ENCODE results near the gene SPATA6. TPM values are rescaled to one million over a fixed set of nuclear protein-coding genes. Genes with fewer than 3 reads are reported as not detected.

The SPATA6 gene
- total and polyA plus RNA-seq, 2 of the 13 experiments (the other 11 are each of a cell fraction or from before 2014, with no cell fraction given) = 0.81 to 3.3 TPM

DNA sequence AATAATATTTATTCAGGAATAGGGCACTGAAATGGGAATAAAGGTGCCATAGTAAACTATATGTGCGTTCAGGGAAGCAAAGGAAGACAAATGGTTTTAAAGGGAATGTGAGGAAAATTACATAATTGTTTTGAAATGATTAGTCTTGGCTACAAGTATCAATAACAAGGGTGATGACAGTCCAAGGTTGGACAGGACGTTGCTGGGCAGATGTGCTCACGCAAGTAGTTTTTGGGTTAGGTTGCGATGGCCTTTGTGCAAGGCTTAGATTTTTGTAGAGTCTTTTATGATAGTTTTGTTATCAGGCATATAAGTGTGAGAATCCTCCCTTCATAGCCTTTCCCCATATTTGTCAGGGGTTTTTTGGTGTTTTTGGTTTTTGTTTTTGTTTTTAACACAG, 57.0 kb downstream of the SPATA6 start (continued):
- TF ChIP-seq, protein P1, sequence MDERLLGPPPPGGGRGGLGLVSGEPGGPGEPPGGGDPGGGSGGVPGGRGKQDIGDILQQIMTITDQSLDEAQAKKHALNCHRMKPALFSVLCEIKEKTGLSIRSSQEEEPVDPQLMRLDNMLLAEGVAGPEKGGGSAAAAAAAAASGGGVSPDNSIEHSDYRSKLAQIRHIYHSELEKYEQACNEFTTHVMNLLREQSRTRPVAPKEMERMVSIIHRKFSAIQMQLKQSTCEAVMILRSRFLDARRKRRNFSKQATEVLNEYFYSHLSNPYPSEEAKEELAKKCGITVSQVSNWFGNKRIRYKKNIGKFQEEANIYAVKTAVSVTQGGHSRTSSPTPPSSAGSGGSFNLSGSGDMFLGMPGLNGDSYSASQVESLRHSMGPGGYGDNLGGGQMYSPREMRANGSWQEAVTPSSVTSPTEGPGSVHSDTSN (CRISPR knock-in tag; IDR thresholded peaks at IDR 0.05) = no peak

DNA sequence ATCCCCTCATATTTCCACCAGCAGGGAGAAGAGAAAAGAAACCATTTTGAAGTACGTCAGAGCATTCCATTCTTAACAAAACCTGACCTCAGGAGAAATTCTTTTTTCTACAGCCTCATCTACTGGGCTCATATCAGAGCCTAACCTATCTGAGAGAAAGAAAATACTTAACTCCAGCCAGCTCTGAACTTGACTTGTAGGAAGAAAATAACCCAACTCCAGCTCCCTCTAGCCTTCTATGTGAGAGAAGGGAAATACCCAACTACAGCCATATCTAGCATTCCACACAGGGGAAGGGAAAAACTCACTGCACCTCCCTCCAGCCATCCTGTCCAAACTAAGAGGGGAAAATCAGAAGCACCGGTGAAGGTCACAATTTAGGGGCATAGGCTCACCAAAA, 57.7 kb downstream of the SPATA6 start:
- intact Hi-C loops (cut with micrococcal nuclease; ENCODE audit: unreplicated experiment) = no loop called here
- no peak for FAIRE-seq
- TF ChIP-seq GPN1 (CRISPR knock-in tag; IDR thresholded peaks at IDR 0.05; ENCODE audit: borderline replicate concordance) = no peak
- no peak for TF ChIP-seq U2AF1 (optimal IDR thresholded peaks at IDR 0.05; ENCODE audit: low read depth, low read length)
- TF ChIP-seq, protein P2, sequence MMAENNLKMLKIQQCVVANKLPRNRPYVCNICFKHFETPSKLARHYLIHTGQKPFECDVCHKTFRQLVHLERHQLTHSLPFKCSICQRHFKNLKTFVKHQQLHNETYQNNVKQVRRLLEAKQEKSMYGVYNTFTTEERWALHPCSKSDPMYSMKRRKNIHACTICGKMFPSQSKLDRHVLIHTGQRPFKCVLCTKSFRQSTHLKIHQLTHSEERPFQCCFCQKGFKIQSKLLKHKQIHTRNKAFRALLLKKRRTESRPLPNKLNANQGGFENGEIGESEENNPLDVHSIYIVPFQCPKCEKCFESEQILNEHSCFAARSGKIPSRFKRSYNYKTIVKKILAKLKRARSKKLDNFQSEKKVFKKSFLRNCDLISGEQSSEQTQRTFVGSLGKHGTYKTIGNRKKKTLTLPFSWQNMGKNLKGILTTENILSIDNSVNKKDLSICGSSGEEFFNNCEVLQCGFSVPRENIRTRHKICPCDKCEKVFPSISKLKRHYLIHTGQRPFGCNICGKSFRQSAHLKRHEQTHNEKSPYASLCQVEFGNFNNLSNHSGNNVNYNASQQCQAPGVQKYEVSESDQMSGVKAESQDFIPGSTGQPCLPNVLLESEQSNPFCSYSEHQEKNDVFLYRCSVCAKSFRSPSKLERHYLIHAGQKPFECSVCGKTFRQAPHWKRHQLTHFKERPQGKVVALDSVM (CRISPR knock-in tag; IDR thresholded peaks at IDR 0.05) = no peak
- no peak for TF ChIP-seq TEAD2 (CRISPR knock-in tag; IDR thresholded peaks at IDR 0.05)
- no peak for TF ChIP-seq ZNF841 (CRISPR knock-in tag; IDR thresholded peaks at IDR 0.05; ENCODE audit: borderline replicate concordance)
- TF ChIP-seq, protein P3, sequence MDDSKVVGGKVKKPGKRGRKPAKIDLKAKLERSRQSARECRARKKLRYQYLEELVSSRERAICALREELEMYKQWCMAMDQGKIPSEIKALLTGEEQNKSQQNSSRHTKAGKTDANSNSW (CRISPR knock-in tag; IDR thresholded peaks at IDR 0.05; ENCODE audit: borderline replicate concordance) = no peak
- TF ChIP-seq SP1 (IDR thresholded peaks at IDR 0.05) = no peak
- TF ChIP-seq SP1 (CRISPR knock-in tag; IDR thresholded peaks at IDR 0.05) = no peak
- TF ChIP-seq, protein P1 (CRISPR knock-in tag; IDR thresholded peaks at IDR 0.05) = no peak
- no peak for TF ChIP-seq ERF (CRISPR knock-in tag; IDR thresholded peaks at IDR 0.05)
- TF ChIP-seq, protein P4, sequence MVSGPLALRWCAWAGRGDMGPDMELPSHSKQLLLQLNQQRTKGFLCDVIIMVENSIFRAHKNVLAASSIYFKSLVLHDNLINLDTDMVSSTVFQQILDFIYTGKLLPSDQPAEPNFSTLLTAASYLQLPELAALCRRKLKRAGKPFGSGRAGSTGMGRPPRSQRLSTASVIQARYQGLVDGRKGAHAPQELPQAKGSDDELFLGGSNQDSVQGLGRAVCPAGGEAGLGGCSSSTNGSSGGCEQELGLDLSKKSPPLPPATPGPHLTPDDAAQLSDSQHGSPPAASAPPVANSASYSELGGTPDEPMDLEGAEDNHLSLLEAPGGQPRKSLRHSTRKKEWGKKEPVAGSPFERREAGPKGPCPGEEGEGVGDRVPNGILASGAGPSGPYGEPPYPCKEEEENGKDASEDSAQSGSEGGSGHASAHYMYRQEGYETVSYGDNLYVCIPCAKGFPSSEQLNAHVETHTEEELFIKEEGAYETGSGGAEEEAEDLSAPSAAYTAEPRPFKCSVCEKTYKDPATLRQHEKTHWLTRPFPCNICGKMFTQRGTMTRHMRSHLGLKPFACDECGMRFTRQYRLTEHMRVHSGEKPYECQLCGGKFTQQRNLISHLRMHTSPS (CRISPR knock-in tag; IDR thresholded peaks at IDR 0.05; ENCODE audit: low read depth) = no peak
- TF ChIP-seq, protein P5, sequence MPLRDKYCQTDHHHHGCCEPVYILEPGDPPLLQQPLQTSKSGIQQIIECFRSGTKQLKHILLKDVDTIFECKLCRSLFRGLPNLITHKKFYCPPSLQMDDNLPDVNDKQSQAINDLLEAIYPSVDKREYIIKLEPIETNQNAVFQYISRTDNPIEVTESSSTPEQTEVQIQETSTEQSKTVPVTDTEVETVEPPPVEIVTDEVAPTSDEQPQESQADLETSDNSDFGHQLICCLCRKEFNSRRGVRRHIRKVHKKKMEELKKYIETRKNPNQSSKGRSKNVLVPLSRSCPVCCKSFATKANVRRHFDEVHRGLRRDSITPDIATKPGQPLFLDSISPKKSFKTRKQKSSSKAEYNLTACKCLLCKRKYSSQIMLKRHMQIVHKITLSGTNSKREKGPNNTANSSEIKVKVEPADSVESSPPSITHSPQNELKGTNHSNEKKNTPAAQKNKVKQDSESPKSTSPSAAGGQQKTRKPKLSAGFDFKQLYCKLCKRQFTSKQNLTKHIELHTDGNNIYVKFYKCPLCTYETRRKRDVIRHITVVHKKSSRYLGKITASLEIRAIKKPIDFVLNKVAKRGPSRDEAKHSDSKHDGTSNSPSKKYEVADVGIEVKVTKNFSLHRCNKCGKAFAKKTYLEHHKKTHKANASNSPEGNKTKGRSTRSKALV (CRISPR knock-in tag; IDR thresholded peaks at IDR 0.05) = no peak
- no peak for TF ChIP-seq ZNF124 (CRISPR knock-in tag; IDR thresholded peaks at IDR 0.05)
- TF ChIP-seq MIXL1 (CRISPR knock-in tag; IDR thresholded peaks at IDR 0.05) = no peak
- TF ChIP-seq, protein P6, sequence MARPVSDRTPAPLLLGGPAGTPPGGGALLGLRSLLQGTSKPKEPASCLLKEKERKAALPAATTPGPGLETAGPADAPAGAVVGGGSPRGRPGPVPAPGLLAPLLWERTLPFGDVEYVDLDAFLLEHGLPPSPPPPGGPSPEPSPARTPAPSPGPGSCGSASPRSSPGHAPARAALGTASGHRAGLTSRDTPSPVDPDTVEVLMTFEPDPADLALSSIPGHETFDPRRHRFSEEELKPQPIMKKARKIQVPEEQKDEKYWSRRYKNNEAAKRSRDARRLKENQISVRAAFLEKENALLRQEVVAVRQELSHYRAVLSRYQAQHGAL (CRISPR knock-in tag; IDR thresholded peaks at IDR 0.05; ENCODE audit: not compliant biosample characterization) = no peak

More for the DNA sequence above, 57.7 kb downstream of the SPATA6 start:
- Histone ChIP-seq H2AFZ (ENCODE audit: low read length) (no peak overlapping the region), H3K9ac (ENCODE audit: insufficient read depth, low read depth, low read length) (no peak overlapping the region), H3K27me3 (ENCODE audit: control insufficient read depth in 1 of 2, insufficient read depth in 2 of 2, low read length in 2 of 2) (no peaks in the 10 kb centered on the region), H3K36me3 (replicated peaks in 1 of 2; ENCODE audit: control insufficient read depth in 1 of 2, insufficient read depth in 2 of 2, low read length in 2 of 2) (no peaks in the 10 kb centered on the region), H3K4me2 (ENCODE audit: low read depth, low read length) (no peak overlapping the region), H3K79me2 (ENCODE audit: insufficient read depth, low read length) (no peaks in the 10 kb centered on the region), H4K20me1 (ENCODE audit: insufficient read depth, low read length) (no peaks in the 10 kb centered on the region), H3K9me3 (ENCODE audit: low read length) (no peaks in the 10 kb centered on the region), H3K4me3 (replicated peaks in 1 of 3; ENCODE audit: insufficient read depth in 1 of 3, low read depth in 2 of 3, low read length in 3 of 3) (no peak overlapping the region), H3K27ac (ENCODE audit: extremely low read length, insufficient read depth, low read length) (no peak overlapping the region), H3K4me1 (ENCODE audit: insufficient read depth, low read length) (no peaks in the 10 kb centered on the region)
- ChIA-PET POLR2A (no interaction called here), CTCF (ENCODE audit: low intra/inter-chr PET ratio, low total read pairs) (no interaction called here)
- ATAC-seq = no peak
- no TSS peak for BruUV-seq (replicated peaks)
- WGBS (ENCODE audit: low lambda C conversion rate) = 61% methylated on average over 2 of the region's 2 CpGs
- DNase-seq (ENCODE audit: low spot score) = no peak
- in situ Hi-C loops (cut with HindIII; ENCODE audit: extremely low pct_ligation_motif_present, low pct_unique_long_range_greater_than_20kb) = no loop called here

Measured in HepG2 (cell line).